Adrenal gland (tissue), 5 donors: ENCODE measurements around the gene DNM2.

Experiments used
- CTCF ChIP-seq, 6 experiments: fragments of 450-650 bp in 4 of 6; fragments of 200-600 bp in 2 of 6; sonication (generic) in 1 of 6; IDR thresholded peaks; 1 replicate in 5 of 6; 2 replicates in 1 of 6; pipeline versions ENCODE4 v1.5.1 to v1.8.0; 2016 to 2021; ENCODE audit warnings: antibody characterized with exemption in 6 of 6, mild to moderate bottlenecking in 2 of 6, moderate library complexity in 1 of 6
- POLR2A ChIP-seq, 2 donors: fragments of 450-650 bp; IDR thresholded peaks; one replicate each; pipeline ENCODE4 v1.6.1; 2017; ENCODE audit warnings: antibody characterized with exemption in 2 of 2, mild to moderate bottlenecking in 2 of 2, moderate library complexity in 1 of 2
- donor health status: DM: no; HTN: no; CAD: no.

GRCh38 chr19:10815969-10816644 lies 98.2 kb downstream of the DNM2 start:
- no peak for TF ChIP-seq CTCF (IDR thresholded peaks at IDR 0.05)
- no peak for TF ChIP-seq POLR2A (IDR thresholded peaks at IDR 0.05)
